OCI-LY7 (cell line): ENCODE results near the gene SALL3.

Source experiments
- CTCF ChIP-seq: fragments of 200-600 bp; sonication (generic); conservative IDR thresholded peaks from 2 replicates; pipeline ENCODE4 v1.5.1; 2014; ENCODE audit warnings: mild to moderate bottlenecking, antibody characterized with exemption, low read length, moderate library complexity, mixed read lengths
- EZH2phosphoT487 ChIP-seq: fragments of 200-600 bp; sonication (generic); IDR thresholded peaks from 2 replicates; pipeline ENCODE4 v1.6.1; 2018; ENCODE audit warnings: low read depth, borderline replicate concordance, mild to moderate bottlenecking, mixed run types, antibody characterized with exemption, low read length, moderate library complexity, mixed read lengths

- no peak for TF ChIP-seq CTCF
- TF ChIP-seq EZH2phosphoT487, result no peak
Measured at GRCh38 chr18:78948221-78948620, 31.4 kb upstream of the SALL3 start.
